Activated CD4-positive, alpha-beta memory T cell treated with anti-CD3 and anti-CD28 coated beads for 36 hours (primary cell): ENCODE data around the gene GRK2. TPM values are rescaled to one million over a fixed set of nuclear protein-coding genes. Genes with fewer than 3 reads are reported as not detected.

Experiments
- CTCF ChIA-PET: fragments of 350-600 bp; sonication (Branson Sonifier 250); formaldehyde crosslinking; loops from one replicate; lab custom pipeline; 2021; ENCODE audit warnings: antibody characterized with exemption, inconsistent platforms; lab: Charles Lee
- POLR2A ChIA-PET: fragments of 350-600 bp; sonication (Branson Sonifier 250); formaldehyde crosslinking; loops from one replicate; lab custom pipeline; 2021; ENCODE audit warnings: antibody characterized with exemption; lab: Charles Lee
- DNase-seq: peaks from one replicate; pipeline ENCODE4 v3.0.0-alpha.2; 2020
- H3K27ac Mint-ChIP-seq: one replicate; pipeline ENCODE4 v1.8.0; 2021; ENCODE audit warnings: mixed read lengths
- H3K27me3 Mint-ChIP-seq: one replicate; pipeline ENCODE4 v1.8.0; 2021; ENCODE audit warnings: mixed read lengths
- H3K36me3 Mint-ChIP-seq: one replicate; pipeline ENCODE4 v1.8.0; 2021; ENCODE audit warnings: mixed read lengths
- H3K4me1 Mint-ChIP-seq: one replicate; pipeline ENCODE4 v1.8.0; 2021; ENCODE audit warnings: low read depth, mixed read lengths
- H3K4me3 Mint-ChIP-seq: one replicate; pipeline ENCODE4 v1.8.0; 2021; ENCODE audit warnings: mild to moderate bottlenecking, mixed read lengths
- H3K9me3 Mint-ChIP-seq: one replicate; pipeline ENCODE4 v1.8.0; 2021; ENCODE audit warnings: mixed read lengths
- intact Hi-C: fragments of 100-400 bp; cut with micrococcal nuclease; formaldehyde crosslinking; loops from one replicate; pipeline ENCODE4 v1.15.1; 2023
- total RNA-seq, 2 experiments: library from RNA; stranded (reverse); gene quantifications; one replicate each; pipeline ENCODE4 v1.2.3, GENCODE V29; 2021

GRK2 gene
- total RNA-seq, 2 experiments from 2014 or later, result 273 to 279 TPM

GRCh38 chr11:67240576-67241389 lies 25.5 kb upstream of the GRK2 start:
- peak overlapping the region; percentile 97 for H3K4me3 Mint-ChIP-seq
- POLR2A ChIA-PET, result interaction anchor here (0.7 to 3.5 kb wide), 21 partner anchors 10 to 624 kb away, joined by 3 to 46 read pairs (median 5); partner anchors contain the start of genes AIP, ANKRD13D, KDM2A and POLD4
- DNase-seq, result peak; percentile 93
- H3K9me3 Mint-ChIP-seq, result no peaks in the 10 kb centered on the region
- peak overlapping the region; percentile 100 for H3K27ac Mint-ChIP-seq
- H3K36me3 Mint-ChIP-seq, result peaks cover 53% of the 10 kb centered on the region
- no peaks in the 10 kb centered on the region for H3K27me3 Mint-ChIP-seq
- intact Hi-C loops, result loop anchor here (1.0 to 2.0 kb wide), 2 partner anchors 48 to 247 kb away; partner anchors contain the start of gene ANKRD13D
- CTCF ChIA-PET, result interaction anchor here (0.9 to 2.5 kb wide), 11 partner anchors 8 to 159 kb away, joined by 3 to 24 read pairs (median 5); partner anchors contain the start of gene KDM2A
- H3K4me1 Mint-ChIP-seq, result peaks cover 50% of the 10 kb centered on the region

GRCh38 chr11:67242548-67242947 lies 23.7 kb upstream of the GRK2 start:
- Mint-ChIP-seq H3K27me3 (no peaks in the 10 kb centered on the region), H3K36me3 (peaks cover 64% of the 10 kb centered on the region), H3K27ac (peak overlapping the region; percentile 100), H3K4me3 (peak overlapping the region; percentile 97), H3K9me3 (no peaks in the 10 kb centered on the region), H3K4me1 (peaks cover 55% of the 10 kb centered on the region)
- CTCF ChIA-PET, result no interaction called here
- intact Hi-C loops, result no loop called here
- POLR2A ChIA-PET, result interaction anchor here (0.7 kb wide), 1 partner anchor 154 kb away, joined by 3 read pairs; no protein-coding TSS in a partner anchor
- no peak for DNase-seq

GRCh38 chr11:67243051-67243450 lies 23.2 kb upstream of the GRK2 start:
- Mint-ChIP-seq H3K36me3 (peaks cover 68% of the 10 kb centered on the region), H3K27ac (peak overlapping the region; percentile 100), H3K4me1 (peaks cover 59% of the 10 kb centered on the region), H3K27me3 (no peaks in the 10 kb centered on the region), H3K4me3 (peak overlapping the region; percentile 97), H3K9me3 (no peaks in the 10 kb centered on the region)
- CTCF ChIA-PET, result interaction anchor here (2.7 kb wide), 1 partner anchor 19 kb away, joined by 8 read pairs; no protein-coding TSS in a partner anchor
- POLR2A ChIA-PET, result interaction anchor here (0.7 kb wide), 1 partner anchor 153 kb away, joined by 3 read pairs; no protein-coding TSS in a partner anchor
- no peak for DNase-seq
- intact Hi-C loops, result no loop called here

GRCh38 chr11:67245046-67245445 lies 21.2 kb upstream of the GRK2 start:
- DNase-seq, result no peak
- CTCF ChIA-PET, result interaction anchor here (0.9 to 2.7 kb wide), 2 partner anchors 17 to 126 kb away, joined by 4 to 8 read pairs; partner anchors contain the start of gene KDM2A
- no peaks in the 10 kb centered on the region for H3K9me3 Mint-ChIP-seq
- peaks cover 57% of the 10 kb centered on the region for H3K4me1 Mint-ChIP-seq
- H3K27me3 Mint-ChIP-seq, result no peaks in the 10 kb centered on the region
- intact Hi-C loops, result no loop called here
- H3K4me3 Mint-ChIP-seq, result no peak overlapping the region
- POLR2A ChIA-PET, result no interaction called here
- H3K27ac Mint-ChIP-seq, result peak overlapping the region; percentile 57
- H3K36me3 Mint-ChIP-seq, result peaks cover 86% of the 10 kb centered on the region

- peaks cover 81% of the 10 kb centered on the region for H3K36me3 Mint-ChIP-seq
- H3K4me3 Mint-ChIP-seq, result no peak overlapping the region
- POLR2A ChIA-PET, result interaction anchor here (1.1 kb wide), 1 partner anchor 8 kb away, joined by 4 read pairs; no protein-coding TSS in a partner anchor
- CTCF ChIA-PET, result interaction anchor here (0.8 to 3.6 kb wide), 2 partner anchors 8 to 14 kb away, joined by 3 to 16 read pairs; no protein-coding TSS in a partner anchor
- peaks cover 59% of the 10 kb centered on the region for H3K4me1 Mint-ChIP-seq
- H3K27me3 Mint-ChIP-seq, result no peaks in the 10 kb centered on the region
- intact Hi-C loops, result no loop called here
- no peak overlapping the region for H3K27ac Mint-ChIP-seq
- no peaks in the 10 kb centered on the region for H3K9me3 Mint-ChIP-seq
- DNase-seq, result no peak
These were observed 18.2 kb upstream of the GRK2 start for GRCh38 chr11:67247946-67248550.

GRCh38 chr11:67248653-67249052 lies 17.6 kb upstream of the GRK2 start:
- Mint-ChIP-seq H3K9me3 (no peaks in the 10 kb centered on the region), H3K36me3 (peaks cover 82% of the 10 kb centered on the region), H3K4me1 (peaks cover 57% of the 10 kb centered on the region), H3K27ac (peak overlapping the region; percentile 4), H3K4me3 (no peak overlapping the region), H3K27me3 (no peaks in the 10 kb centered on the region)
- ChIA-PET CTCF (interaction anchor here (0.8 to 3.6 kb wide), 2 partner anchors 9 to 13 kb away, joined by 3 to 16 read pairs; no protein-coding TSS in a partner anchor), POLR2A (interaction anchor here (1.1 kb wide), 1 partner anchor 9 kb away, joined by 4 read pairs; no protein-coding TSS in a partner anchor)
- DNase-seq, result no peak
- intact Hi-C loops, result no loop called here

- H3K27me3 Mint-ChIP-seq, result no peaks in the 10 kb centered on the region
- POLR2A ChIA-PET, result interaction anchor here (1.3 to 2.0 kb wide), 2 partner anchors 9 to 14 kb away, joined by 4 to 5 read pairs; no protein-coding TSS in a partner anchor
These were observed 15.9 kb upstream of the GRK2 start for GRCh38 chr11:67250059-67251043.

GRCh38 chr11:67251841-67252240 lies 14.4 kb upstream of the GRK2 start:
- POLR2A ChIA-PET, result interaction anchor here (2.0 to 3.0 kb wide), 2 partner anchors 11 to 13 kb away, joined by 5 to 10 read pairs; no protein-coding TSS in a partner anchor
- no peaks in the 10 kb centered on the region for H3K27me3 Mint-ChIP-seq
- no peak overlapping the region for H3K4me3 Mint-ChIP-seq
- no peaks in the 10 kb centered on the region for H3K9me3 Mint-ChIP-seq
- CTCF ChIA-PET, result interaction anchor here (1.2 to 5.4 kb wide), 4 partner anchors 11 to 171 kb away, joined by 3 to 36 read pairs (median 6); no protein-coding TSS in a partner anchor
- peaks cover 40% of the 10 kb centered on the region for H3K4me1 Mint-ChIP-seq
- H3K27ac Mint-ChIP-seq, result peak overlapping the region; percentile 8
- no peak for DNase-seq
- peaks cover 78% of the 10 kb centered on the region for H3K36me3 Mint-ChIP-seq
- intact Hi-C loops, result no loop called here

More at GRCh38 chr11:67250059-67251043, 15.9 kb upstream of the GRK2 start:
- Mint-ChIP-seq H3K4me1 (peaks cover 49% of the 10 kb centered on the region), H3K4me3 (no peak overlapping the region), H3K36me3 (peaks cover 83% of the 10 kb centered on the region), H3K27ac (no peak overlapping the region), H3K9me3 (no peaks in the 10 kb centered on the region)
- no peak for DNase-seq
- CTCF ChIA-PET, result interaction anchor here (1.6 to 5.4 kb wide), 2 partner anchors 13 to 101 kb away, joined by 5 to 36 read pairs; no protein-coding TSS in a partner anchor
- intact Hi-C loops, result no loop called here

GRCh38 chr11:67252831-67253239 lies 13.4 kb upstream of the GRK2 start:
- H3K36me3 Mint-ChIP-seq, result peaks cover 79% of the 10 kb centered on the region

GRCh38 chr11:67253872-67254624 lies 12.2 kb upstream of the GRK2 start:
- DNase-seq, result no peak
- Mint-ChIP-seq H3K36me3 (peaks cover 67% of the 10 kb centered on the region), H3K9me3 (no peaks in the 10 kb centered on the region), H3K4me3 (no peak overlapping the region), H3K4me1 (peaks cover 33% of the 10 kb centered on the region), H3K27me3 (no peaks in the 10 kb centered on the region), H3K27ac (peak overlapping the region; percentile 61)
- POLR2A ChIA-PET, result interaction anchor here (0.5 to 3.0 kb wide), 4 partner anchors 8 to 684 kb away, joined by 3 to 10 read pairs (median 5); no protein-coding TSS in a partner anchor
- CTCF ChIA-PET, result interaction anchor here (0.6 to 5.4 kb wide), 8 partner anchors 9 to 129 kb away, joined by 3 to 36 read pairs (median 5); no protein-coding TSS in a partner anchor
- intact Hi-C loops, result no loop called here

More at GRCh38 chr11:67252831-67253239, 13.4 kb upstream of the GRK2 start:
- intact Hi-C loops, result no loop called here
- Mint-ChIP-seq H3K27ac (peak overlapping the region; percentile 61), H3K9me3 (no peaks in the 10 kb centered on the region), H3K4me3 (no peak overlapping the region), H3K27me3 (no peaks in the 10 kb centered on the region), H3K4me1 (peaks cover 39% of the 10 kb centered on the region)
- CTCF ChIA-PET, result interaction anchor here (0.7 to 5.4 kb wide), 8 partner anchors 10 to 99 kb away, joined by 3 to 36 read pairs (median 6); no protein-coding TSS in a partner anchor
- POLR2A ChIA-PET, result interaction anchor here (1.5 to 3.0 kb wide), 2 partner anchors 12 to 50 kb away, joined by 3 to 10 read pairs; no protein-coding TSS in a partner anchor
- peak; percentile 49 for DNase-seq
